Skin epidermis (tissue), 12 donors: ENCODE data around the gene EVL.
A peak's percentile ranks its signal among the peaks of the same experiment; 100 is the strongest.

Experiments
- H3K27ac ChIP-seq, 21 experiments: fragments of 200-600 bp; sonication (generic) in 11 of 21; one replicate each; pipeline ENCODE4 v1.5.0; 2020; ENCODE audit warnings: mild to moderate bottlenecking in 3 of 21, inconsistent platforms in 2 of 21, moderate library complexity in 2 of 21
- H3K4me3 ChIP-seq, 7 experiments: fragments of 200-600 bp; sonication (generic) in 2 of 7; one replicate each; pipeline ENCODE4 v1.5.0; 2020; ENCODE audit warnings: inconsistent platforms in 2 of 7, mild to moderate bottlenecking in 2 of 7, moderate library complexity in 1 of 7

Gene EVL

GRCh38 chr14:100104006-100104352 is 38.8 kb downstream of the EVL start:
- Histone ChIP-seq H3K4me3 (no peak overlapping the region), H3K27ac (peak overlapping the region in 7 of 21 experiments; percentile 11 to 74 (median 28))

GRCh38 chr14:100104523-100105300 is 39.5 kb downstream of the EVL start:
- Histone ChIP-seq H3K27ac (peak overlapping the region in 8 of 21 experiments; percentile 7 to 74 (median 13)), H3K4me3 (no peak overlapping the region)

GRCh38 chr14:100105357-100106169 is 40.3 kb downstream of the EVL start:
- peak overlapping the region in 7 of 21 experiments; percentile 7 to 74 (median 37) for H3K27ac ChIP-seq

GRCh38 chr14:100106250-100107112 is 41.3 kb downstream of the EVL start:
- Histone ChIP-seq H3K27ac (peak overlapping the region in 11 of 21 experiments; percentile 1 to 74 (median 30)), H3K4me3 (no peak overlapping the region)

More at GRCh38 chr14:100105357-100106169, 40.3 kb downstream of the EVL start:
- no peak overlapping the region for H3K4me3 ChIP-seq

- H3K4me3 ChIP-seq, result no peak overlapping the region
- peak overlapping the region in 11 of 21 experiments; percentile 1 to 74 (median 30) for H3K27ac ChIP-seq
These were observed 42.0 kb downstream of the EVL start for GRCh38 chr14:100107236-100107635.

- H3K27ac ChIP-seq, result peak overlapping the region in 12 of 21 experiments; percentile 1 to 74 (median 19)
- no peak overlapping the region for H3K4me3 ChIP-seq
These were observed 43.0 kb downstream of the EVL start for GRCh38 chr14:100108042-100108825.

GRCh38 chr14:100108840-100109593 is 43.8 kb downstream of the EVL start:
- peak overlapping the region in 6 of 21 experiments; percentile 1 to 66 (median 6) for H3K27ac ChIP-seq

GRCh38 chr14:100109594-100109955 is 44.4 kb downstream of the EVL start:
- no peak overlapping the region for H3K27ac ChIP-seq
- H3K4me3 ChIP-seq, result no peak overlapping the region

More at GRCh38 chr14:100108840-100109593, 43.8 kb downstream of the EVL start:
- H3K4me3 ChIP-seq, result no peak overlapping the region

GRCh38 chr14:100110816-100111215 is 45.6 kb downstream of the EVL start:
- Histone ChIP-seq H3K27ac (no peak overlapping the region), H3K4me3 (no peak overlapping the region)

- no peak overlapping the region for H3K4me3 ChIP-seq
These were observed 46.9 kb downstream of the EVL start for GRCh38 chr14:100111931-100112704.

GRCh38 chr14:100114109-100114765 is 49.0 kb downstream of the EVL start:
- H3K4me3 ChIP-seq, result no peak overlapping the region
- no peak overlapping the region for H3K27ac ChIP-seq

More at GRCh38 chr14:100111931-100112704, 46.9 kb downstream of the EVL start:
- no peak overlapping the region for H3K27ac ChIP-seq

GRCh38 chr14:100115236-100115635 is 50.0 kb downstream of the EVL start:
- H3K27ac ChIP-seq, result no peak overlapping the region

GRCh38 chr14:100115726-100116125 is 50.5 kb downstream of the EVL start:
- Histone ChIP-seq H3K4me3 (no peak overlapping the region), H3K27ac (no peak overlapping the region)

More at GRCh38 chr14:100115236-100115635, 50.0 kb downstream of the EVL start:
- no peak overlapping the region for H3K4me3 ChIP-seq

GRCh38 chr14:100116134-100116533 is 50.9 kb downstream of the EVL start:
- Histone ChIP-seq H3K27ac (no peak overlapping the region), H3K4me3 (no peak overlapping the region)

- Histone ChIP-seq H3K27ac (no peak overlapping the region), H3K4me3 (no peak overlapping the region)
These were observed 51.8 kb downstream of the EVL start for GRCh38 chr14:100117026-100117425.

- Histone ChIP-seq H3K27ac (no peak overlapping the region), H3K4me3 (no peak overlapping the region)
These were observed 52.6 kb downstream of the EVL start for GRCh38 chr14:100117633-100118395.
